Activated CD4-positive, alpha-beta T cell treated with anti-CD3 and anti-CD28 coated beads, Interleukin-2, amount 10 ng/mL, durations not matched to agents 7 days and 5 days (primary cell): ENCODE results near the gene CD7. TPM values are rescaled to one million over a fixed set of nuclear protein-coding genes. Genes with fewer than 3 reads are reported as not detected.

Experiments used
- CTCF ChIA-PET: fragments of 350-600 bp; sonication (Branson Sonifier 250); formaldehyde crosslinking; loops from one replicate; lab custom pipeline; 2021; ENCODE audit warnings: antibody characterized with exemption; lab: Charles Lee
- POLR2A ChIA-PET: fragments of 350-600 bp; sonication (Branson Sonifier 250); formaldehyde crosslinking; loops from one replicate; lab custom pipeline; 2021; ENCODE audit warnings: antibody characterized with exemption; lab: Charles Lee
- DNase-seq: peaks from one replicate; pipeline ENCODE4 v3.0.0-alpha.2; 2020
- H3K27ac Mint-ChIP-seq: one replicate; pipeline ENCODE4 v1.8.0; 2021; ENCODE audit warnings: mild to moderate bottlenecking, moderate library complexity, mixed read lengths
- H3K27me3 Mint-ChIP-seq: one replicate; pipeline ENCODE4 v1.8.0; 2021; ENCODE audit warnings: mixed read lengths
- H3K36me3 Mint-ChIP-seq: one replicate; pipeline ENCODE4 v1.8.0; 2021; ENCODE audit warnings: low read depth, mixed read lengths
- H3K4me1 Mint-ChIP-seq: one replicate; pipeline ENCODE4 v1.8.0; 2021; ENCODE audit warnings: mixed read lengths
- H3K4me3 Mint-ChIP-seq: one replicate; pipeline ENCODE4 v1.8.0; 2021; ENCODE audit warnings: mild to moderate bottlenecking, moderate library complexity, mixed read lengths
- H3K9me3 Mint-ChIP-seq: one replicate; pipeline ENCODE4 v1.8.0; 2021; ENCODE audit warnings: mixed read lengths
- total RNA-seq, 2 experiments: library from RNA; stranded (reverse); gene quantifications; one replicate each; pipeline ENCODE4 v1.2.3, GENCODE V29; 2021

The CD7 gene
- total RNA-seq, 2 experiments from 2014 or later, result 285 to 292 TPM

DNA sequence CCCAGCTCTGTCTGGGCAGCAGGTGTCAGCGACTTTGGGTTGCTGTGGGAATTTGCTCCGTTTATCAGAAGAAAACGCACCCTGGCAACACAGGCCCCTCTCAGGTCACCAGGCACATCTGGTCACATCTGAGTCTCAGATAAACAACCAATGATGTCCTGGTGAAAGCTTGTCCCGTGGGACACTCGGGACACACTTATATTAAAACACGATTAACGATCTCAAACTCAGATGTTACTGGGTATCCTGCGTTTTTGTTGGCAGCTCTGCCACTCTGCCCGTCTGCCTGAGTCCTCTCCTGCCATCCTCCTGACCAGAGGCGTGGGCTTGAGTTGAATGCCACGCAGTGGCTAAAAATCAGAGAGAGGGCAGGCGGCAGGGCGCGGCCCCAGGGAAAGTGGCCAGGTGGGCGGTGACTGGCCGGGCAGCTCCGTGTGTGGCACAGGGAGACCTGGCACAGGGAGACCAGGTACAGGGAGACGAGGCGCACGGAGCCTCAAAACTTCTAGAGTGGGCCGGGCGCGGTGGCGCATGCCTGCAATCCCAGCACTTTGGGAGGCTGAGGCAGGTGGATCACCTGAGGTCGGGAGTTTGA is 14.0 kb upstream of the CD7 start:
- H3K9me3 Mint-ChIP-seq, result no peaks in the 10 kb centered on the region

DNA sequence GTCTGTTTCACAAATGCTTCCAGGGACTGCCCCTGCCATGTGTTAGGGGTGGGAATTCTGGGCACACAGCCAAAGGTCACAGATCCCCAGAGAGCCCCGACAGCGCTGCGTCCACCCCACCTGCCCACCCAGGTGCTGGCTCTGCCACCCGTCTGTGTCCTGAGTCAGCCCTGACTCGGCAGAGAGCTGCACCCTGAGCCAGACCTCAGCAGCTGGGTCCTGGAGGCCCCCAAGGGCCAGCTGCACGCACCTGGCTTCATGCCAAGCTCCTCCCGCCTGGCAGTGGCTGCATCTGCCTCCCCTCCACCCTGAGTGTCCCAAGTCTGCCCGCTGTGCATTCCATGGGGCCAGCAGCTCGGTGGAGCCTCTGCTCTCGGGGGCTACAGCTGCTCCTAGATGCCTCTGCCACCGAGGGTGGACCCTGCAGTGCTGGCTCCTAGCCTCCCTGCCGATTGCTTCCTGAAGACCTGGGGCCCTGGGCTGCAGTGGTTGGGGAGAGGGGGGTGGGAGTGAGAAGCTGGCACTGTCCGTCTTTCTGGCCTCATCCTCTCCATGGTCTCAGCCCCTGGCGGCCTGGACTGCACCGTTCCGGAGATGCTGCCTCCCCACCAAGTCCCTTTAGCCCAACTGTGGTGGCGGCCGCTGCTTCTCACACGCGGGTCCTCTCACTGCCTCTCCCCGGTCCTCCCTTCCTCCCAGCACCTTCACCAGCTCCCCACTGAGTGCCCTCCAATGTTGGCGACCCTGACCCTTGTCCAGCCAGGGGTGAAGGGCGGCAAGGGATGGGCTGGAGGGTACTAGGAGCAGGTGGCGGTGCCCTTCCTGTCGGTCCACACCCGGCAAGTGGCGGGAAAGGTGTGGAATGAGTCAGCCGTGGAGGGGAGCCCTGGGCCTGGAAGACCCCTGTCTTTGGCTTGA is 13.2 kb upstream of the CD7 start:
- POLR2A ChIA-PET, result no interaction called here

More for the DNA sequence above, 14.0 kb upstream of the CD7 start:
- ChIA-PET POLR2A (no interaction called here), CTCF (interaction anchor here (0.6 to 2.5 kb wide), 7 partner anchors 14 to 196 kb away, joined by 3 to 6 read pairs (median 4); no protein-coding TSS in a partner anchor)
- Mint-ChIP-seq H3K27ac (no peak overlapping the region), H3K4me1 (peaks cover 28% of the 10 kb centered on the region), H3K36me3 (peaks cover 1% of the 10 kb centered on the region), H3K27me3 (peaks cover 4% of the 10 kb centered on the region), H3K4me3 (no peak overlapping the region)
- no peak for DNase-seq

DNA sequence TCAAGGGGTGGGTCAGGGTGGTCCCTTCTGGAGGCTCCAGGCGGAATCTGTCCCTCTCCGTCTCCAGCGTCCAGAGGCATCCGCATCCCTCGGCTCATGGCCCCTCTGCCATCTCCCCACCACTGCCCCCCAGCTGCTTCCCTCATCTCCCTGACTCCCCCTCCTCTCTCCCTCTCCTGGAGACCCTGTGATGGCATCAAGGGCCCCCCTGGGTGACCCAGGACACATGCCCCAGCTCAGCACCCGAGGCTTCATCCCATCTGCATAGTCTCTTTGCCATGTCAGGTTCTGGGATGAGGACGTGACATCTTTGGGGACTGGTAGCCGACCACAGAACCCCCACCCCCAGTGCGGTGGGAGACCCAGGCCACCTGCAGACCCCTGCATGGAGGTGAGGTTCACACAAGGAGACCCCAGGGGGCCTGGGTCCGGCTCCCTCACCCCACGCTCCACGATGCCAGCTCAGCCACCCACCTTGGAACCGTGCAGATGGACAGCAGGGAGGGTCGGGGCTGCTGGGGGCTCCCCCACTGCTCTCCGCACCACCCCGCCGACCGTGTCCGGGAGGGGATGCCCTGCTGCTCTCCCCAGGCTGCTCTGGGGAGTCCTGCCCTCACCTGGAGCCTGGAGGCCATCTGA is 12.4 kb upstream of the CD7 start:
- Mint-ChIP-seq H3K9me3 (no peaks in the 10 kb centered on the region), H3K4me3 (no peak overlapping the region), H3K4me1 (peaks cover 17% of the 10 kb centered on the region), H3K27me3 (peaks cover 4% of the 10 kb centered on the region), H3K36me3 (peaks cover 1% of the 10 kb centered on the region), H3K27ac (no peak overlapping the region)
- POLR2A ChIA-PET, result no interaction called here
- CTCF ChIA-PET, result interaction anchor here (1.0 to 2.1 kb wide), 3 partner anchors 9 to 93 kb away, joined by 3 to 5 read pairs (median 3); no protein-coding TSS in a partner anchor
- DNase-seq, result no peak

More for the DNA sequence above, 13.2 kb upstream of the CD7 start:
- no peak overlapping the region for H3K4me3 Mint-ChIP-seq
- no peak overlapping the region for H3K27ac Mint-ChIP-seq
- peaks cover 1% of the 10 kb centered on the region for H3K36me3 Mint-ChIP-seq
- CTCF ChIA-PET, result interaction anchor here (0.6 to 2.5 kb wide), 7 partner anchors 10 to 197 kb away, joined by 3 to 6 read pairs (median 4); no protein-coding TSS in a partner anchor
- H3K9me3 Mint-ChIP-seq, result no peaks in the 10 kb centered on the region
- H3K27me3 Mint-ChIP-seq, result peaks cover 4% of the 10 kb centered on the region
- H3K4me1 Mint-ChIP-seq, result peaks cover 22% of the 10 kb centered on the region
- DNase-seq, result no peak

DNA sequence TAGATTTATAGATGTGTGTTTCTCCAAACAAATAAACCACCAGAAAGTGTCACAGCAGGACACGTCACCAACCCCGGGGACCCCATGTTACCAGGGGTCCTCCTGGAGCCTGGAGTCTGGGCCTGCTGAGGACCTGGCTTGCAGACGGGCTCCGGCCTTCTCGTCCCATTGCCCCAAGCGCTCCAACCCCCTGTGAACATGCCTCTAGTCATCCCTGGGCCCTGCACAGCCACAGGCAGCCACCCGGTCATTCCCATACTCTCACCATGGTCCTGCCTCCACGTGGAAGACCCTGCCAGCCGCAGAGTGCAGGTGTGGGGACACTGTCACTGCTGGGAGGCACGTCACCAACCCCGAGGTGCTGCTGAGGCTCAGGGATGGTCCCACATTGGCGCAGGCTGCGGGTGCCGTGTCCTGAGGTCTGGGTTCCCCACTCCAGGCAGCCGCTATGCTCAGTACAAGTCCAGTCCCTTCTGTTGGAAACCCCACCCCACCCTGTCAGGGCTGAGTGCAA is 11.6 kb upstream of the CD7 start:
- CTCF ChIA-PET, result interaction anchor here (2.1 kb wide), 1 partner anchor 93 kb away, joined by 5 read pairs; no protein-coding TSS in a partner anchor
- no peak overlapping the region for H3K27ac Mint-ChIP-seq
- H3K4me1 Mint-ChIP-seq, result peaks cover 14% of the 10 kb centered on the region
- POLR2A ChIA-PET, result no interaction called here
- peaks cover 1% of the 10 kb centered on the region for H3K36me3 Mint-ChIP-seq
- H3K4me3 Mint-ChIP-seq, result no peak overlapping the region
- no peaks in the 10 kb centered on the region for H3K9me3 Mint-ChIP-seq
- no peak for DNase-seq
- H3K27me3 Mint-ChIP-seq, result peaks cover 4% of the 10 kb centered on the region

DNA sequence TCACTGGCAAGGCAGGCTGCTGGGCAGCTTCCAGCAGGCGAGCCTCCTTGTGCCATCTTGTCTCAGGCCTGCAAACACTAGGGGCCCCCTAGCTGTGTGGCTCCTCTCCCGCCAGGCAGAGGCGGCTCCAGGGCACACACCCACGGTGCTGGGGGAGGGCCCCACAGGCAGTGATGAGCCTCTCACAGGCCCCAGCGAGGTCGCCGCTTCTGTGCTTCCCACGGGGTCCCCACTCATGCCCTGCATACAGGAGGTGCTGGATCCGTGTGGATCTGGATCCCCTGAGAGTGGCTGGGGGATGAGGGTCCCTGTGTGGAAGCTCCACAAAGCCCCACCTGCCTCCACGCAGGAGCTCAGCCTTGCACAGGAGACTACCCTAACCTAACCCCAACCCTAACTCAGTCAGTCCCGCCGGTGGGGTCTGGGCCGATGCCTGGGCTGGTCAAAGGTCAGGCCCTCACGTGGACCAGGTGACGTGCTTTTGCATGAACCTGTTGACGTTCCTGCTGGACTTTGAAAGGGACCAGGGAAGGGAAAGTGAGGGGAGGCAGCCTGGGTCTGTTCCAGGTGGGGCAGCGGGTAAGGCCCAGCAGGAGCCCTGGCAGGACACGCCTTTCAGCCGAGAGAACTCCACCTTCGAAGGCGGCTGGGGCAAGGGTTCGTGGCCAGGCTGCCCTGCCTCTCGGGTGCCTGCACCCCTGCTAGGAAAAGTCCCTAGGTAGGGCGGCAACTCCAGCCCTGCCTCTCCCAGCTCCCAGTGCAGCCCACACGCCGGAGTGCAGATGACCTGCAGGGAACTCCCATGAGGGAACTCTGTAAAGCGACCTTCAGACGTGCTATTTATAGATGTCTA is 11.0 kb upstream of the CD7 start:
- Mint-ChIP-seq H3K36me3 (peaks cover 1% of the 10 kb centered on the region), H3K27me3 (peaks cover 4% of the 10 kb centered on the region), H3K9me3 (no peaks in the 10 kb centered on the region), H3K4me3 (no peak overlapping the region), H3K27ac (no peak overlapping the region), H3K4me1 (peaks cover 17% of the 10 kb centered on the region)
- ChIA-PET POLR2A (no interaction called here), CTCF (interaction anchor here (0.6 to 0.7 kb wide), 2 partner anchors 17 to 501 kb away, joined by 3 to 4 read pairs; no protein-coding TSS in a partner anchor)
- DNase-seq, result no peak

DNA sequence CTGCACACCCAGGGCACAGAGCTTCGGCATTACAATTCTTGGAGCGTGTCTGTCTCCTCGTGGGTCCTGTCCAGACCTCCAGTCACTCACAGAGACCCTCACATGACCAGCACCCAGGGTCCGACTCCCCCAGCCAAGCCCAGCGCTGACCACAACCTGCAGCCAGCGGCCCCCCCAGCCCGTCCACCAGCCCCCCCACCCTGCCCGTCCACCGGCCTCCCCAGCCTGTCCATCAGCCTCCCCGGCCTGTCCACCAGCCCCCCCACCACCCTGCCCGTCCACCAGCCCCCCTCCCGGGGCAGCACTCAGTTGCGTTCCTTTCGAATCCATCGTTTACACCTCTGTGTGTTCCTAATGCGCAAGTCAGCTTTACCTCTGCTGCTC is 10.3 kb upstream of the CD7 start:
- Mint-ChIP-seq H3K9me3 (no peaks in the 10 kb centered on the region), H3K36me3 (no peaks in the 10 kb centered on the region), H3K27ac (no peak overlapping the region), H3K4me1 (peaks cover 13% of the 10 kb centered on the region), H3K4me3 (no peak overlapping the region), H3K27me3 (peaks cover 1% of the 10 kb centered on the region)
- DNase-seq, result no peak
- POLR2A ChIA-PET, result no interaction called here
- CTCF ChIA-PET, result interaction anchor here (0.6 to 0.7 kb wide), 2 partner anchors 18 to 500 kb away, joined by 3 to 4 read pairs; no protein-coding TSS in a partner anchor

DNA sequence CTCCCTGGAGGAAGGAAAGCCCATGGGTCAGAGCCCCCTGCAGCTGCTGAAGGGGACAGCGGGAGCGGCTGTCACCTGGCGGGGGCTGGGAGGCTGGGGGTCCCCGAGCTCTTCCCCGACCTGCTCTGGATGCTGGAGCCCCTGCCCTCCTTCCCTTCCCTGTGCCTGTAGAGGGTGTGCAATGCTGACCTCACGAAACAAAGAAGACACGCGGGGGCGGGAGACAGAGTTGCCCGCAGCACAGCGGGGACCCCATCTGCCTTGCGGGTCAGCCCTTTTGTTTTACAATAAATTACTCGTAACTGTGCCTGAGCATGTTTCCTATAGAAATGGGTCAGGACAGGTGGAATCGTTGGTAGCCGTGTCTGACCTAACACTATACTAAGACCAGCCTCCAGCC is 9.9 kb upstream of the CD7 start:
- Mint-ChIP-seq H3K4me1 (peaks cover 11% of the 10 kb centered on the region), H3K27me3 (no peaks in the 10 kb centered on the region), H3K36me3 (no peaks in the 10 kb centered on the region), H3K4me3 (no peak overlapping the region), H3K9me3 (no peaks in the 10 kb centered on the region), H3K27ac (no peak overlapping the region)
- CTCF ChIA-PET, result interaction anchor here (6.7 kb wide), 1 partner anchor 26 kb away, joined by 58 read pairs; no protein-coding TSS in a partner anchor
- POLR2A ChIA-PET, result no interaction called here
- no peak for DNase-seq

DNA sequence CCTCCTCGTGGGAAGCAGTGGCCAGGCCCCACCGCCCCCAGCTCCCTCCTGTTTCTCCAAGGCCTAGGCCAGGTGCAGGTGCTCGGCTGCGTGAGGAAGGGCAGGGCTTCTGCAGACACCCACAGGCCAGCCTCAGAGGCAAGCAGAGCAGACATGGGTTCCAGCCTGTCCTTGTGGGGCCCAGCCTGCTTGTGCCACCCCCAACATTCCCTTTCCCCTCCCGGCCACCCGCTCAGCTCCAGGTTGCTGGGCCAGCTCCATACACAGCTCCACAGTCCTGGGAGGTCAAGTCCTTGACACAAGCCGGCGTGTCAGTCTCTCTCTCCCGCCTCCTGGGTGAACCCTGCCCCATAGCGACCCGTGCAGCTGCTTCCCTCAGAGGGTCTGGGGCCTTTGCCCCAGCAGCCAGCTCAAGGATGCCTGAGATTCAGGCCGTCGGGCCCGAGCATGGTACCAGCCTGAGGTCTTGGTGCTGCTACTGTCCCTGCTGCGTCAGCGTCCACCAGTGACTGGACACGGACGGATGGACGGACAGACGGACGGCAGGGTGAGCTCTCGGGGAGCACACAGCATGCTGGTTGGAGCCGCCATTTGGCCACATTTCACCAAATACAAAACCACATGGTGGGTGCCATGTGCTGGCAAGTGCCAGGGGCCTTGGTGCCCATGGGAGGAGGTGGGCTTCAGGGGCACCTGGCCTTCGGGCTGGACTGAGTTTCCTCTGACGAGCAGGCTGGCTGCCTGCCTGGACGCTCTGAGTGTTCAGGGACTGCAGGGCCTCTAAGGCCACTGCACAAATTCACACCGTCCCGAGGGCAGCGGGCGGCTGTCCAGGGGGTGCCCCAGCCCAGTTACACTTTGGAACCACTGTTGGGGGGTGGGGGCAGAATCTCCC is 8.1 kb upstream of the CD7 start:
- Mint-ChIP-seq H3K4me3 (no peak overlapping the region), H3K27me3 (no peaks in the 10 kb centered on the region), H3K9me3 (no peaks in the 10 kb centered on the region), H3K36me3 (no peaks in the 10 kb centered on the region), H3K4me1 (peaks cover 20% of the 10 kb centered on the region), H3K27ac (no peak overlapping the region)
- ChIA-PET CTCF (interaction anchor here (1.0 to 6.7 kb wide), 3 partner anchors 8 to 26 kb away, joined by 3 to 58 read pairs (median 5); partner anchors contain the start of gene CD7), POLR2A (no interaction called here)
- DNase-seq, result no peak

DNA sequence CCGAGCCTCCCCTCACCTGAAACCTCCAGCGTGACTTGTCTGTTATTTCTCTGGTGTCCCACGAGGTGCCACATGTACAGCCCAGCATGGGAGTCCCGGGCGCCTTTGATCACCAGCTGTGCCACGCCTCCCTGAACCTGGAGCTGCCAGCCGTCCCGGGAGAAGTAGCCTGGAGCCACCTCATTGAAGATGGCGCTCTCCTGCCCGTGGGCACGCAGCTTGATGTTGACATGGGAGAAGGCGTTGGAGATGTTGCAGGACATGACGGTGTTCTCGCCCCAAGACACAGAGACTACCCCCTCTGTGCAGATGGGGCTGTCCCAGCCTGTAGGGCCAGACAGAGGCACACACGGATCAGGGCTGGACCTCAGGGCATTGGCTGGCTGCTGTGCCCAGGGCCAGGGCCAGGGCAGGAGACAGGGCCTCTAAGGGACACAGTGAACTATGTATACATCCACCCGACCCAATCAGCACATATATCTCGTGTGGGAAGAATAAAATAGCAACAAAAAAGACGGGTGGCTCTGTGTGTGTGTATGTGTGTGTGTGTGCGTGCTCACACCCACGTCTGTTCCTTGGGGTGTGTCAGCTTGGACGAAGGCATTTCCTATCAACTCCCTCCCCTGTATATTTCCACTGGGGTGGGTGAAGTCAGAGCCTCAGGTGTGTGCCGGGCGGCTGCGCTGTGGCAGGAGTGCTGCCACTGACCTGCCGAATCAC is 7.3 kb upstream of the CD7 start:
- H3K4me3 Mint-ChIP-seq, result no peak overlapping the region
- no peak for DNase-seq
- H3K4me1 Mint-ChIP-seq, result peaks cover 22% of the 10 kb centered on the region
- ChIA-PET POLR2A (no interaction called here), CTCF (interaction anchor here (0.8 to 6.7 kb wide), 4 partner anchors 7 to 90 kb away, joined by 3 to 58 read pairs (median 4); partner anchors contain the start of gene CD7)
- H3K9me3 Mint-ChIP-seq, result no peaks in the 10 kb centered on the region
- no peak overlapping the region for H3K27ac Mint-ChIP-seq
- no peaks in the 10 kb centered on the region for H3K27me3 Mint-ChIP-seq
- H3K36me3 Mint-ChIP-seq, result no peaks in the 10 kb centered on the region

DNA sequence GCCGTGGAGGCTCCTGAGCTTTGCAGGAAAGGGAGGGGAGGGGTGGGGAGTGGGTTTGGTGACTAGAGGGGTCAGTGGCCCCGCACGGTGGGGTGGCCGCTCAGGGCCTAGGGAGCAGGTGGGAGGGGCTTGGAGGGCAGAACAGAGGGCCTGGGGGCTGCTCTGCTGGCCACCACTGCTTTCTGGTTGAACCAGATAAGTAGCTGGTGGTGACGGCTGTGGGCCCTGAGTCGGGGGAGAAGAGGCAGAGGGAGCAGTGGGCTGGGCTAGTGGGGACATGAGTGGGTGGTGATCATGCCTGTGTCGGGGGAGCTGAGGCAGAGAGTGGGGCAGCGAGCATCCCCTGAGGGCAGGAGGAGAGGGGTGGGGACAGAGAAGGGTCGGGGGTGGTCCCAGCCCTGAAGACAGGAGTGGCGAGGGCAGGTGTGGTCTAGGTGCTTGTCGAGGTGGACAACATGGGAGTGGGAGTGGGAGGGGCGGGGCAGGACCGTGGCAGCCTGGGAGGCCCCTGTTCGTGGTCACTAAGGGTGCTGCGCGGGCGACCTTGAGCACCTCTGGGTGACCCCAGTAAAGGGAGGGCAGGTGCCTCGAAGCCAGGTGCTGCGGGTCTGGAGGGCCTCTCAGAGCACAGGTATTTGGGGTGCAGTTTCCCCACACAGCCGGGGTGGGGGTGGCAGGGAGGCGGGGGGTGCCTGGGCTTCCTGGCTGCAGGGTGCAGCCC is 6.3 kb upstream of the CD7 start:
- Mint-ChIP-seq H3K36me3 (no peaks in the 10 kb centered on the region), H3K4me1 (peaks cover 22% of the 10 kb centered on the region), H3K27me3 (no peaks in the 10 kb centered on the region), H3K4me3 (no peak overlapping the region), H3K9me3 (no peaks in the 10 kb centered on the region), H3K27ac (no peak overlapping the region)
- DNase-seq, result no peak
- ChIA-PET POLR2A (no interaction called here), CTCF (interaction anchor here (0.8 to 6.7 kb wide), 2 partner anchors 22 to 89 kb away, joined by 3 to 58 read pairs; no protein-coding TSS in a partner anchor)
